Hepatocyte (in vitro differentiated cells): ENCODE results near the gene TOLLIP. TPM values are rescaled to one million over a fixed set of nuclear protein-coding genes. Genes with fewer than 3 reads are reported as not detected.

Source experiments
- DNase-seq: peaks from one replicate; pipeline ENCODE4 v3.0.0-alpha.2; 2016; ENCODE audit warnings: low spot score
- H2AFZ ChIP-seq: fragments of 200-600 bp; sonication (generic); 2 replicates; pipeline ENCODE4 v1.6.0; 2016; ENCODE audit warnings: antibody characterized with exemption, mild to moderate bottlenecking
- H3K27ac ChIP-seq: fragments of 200-600 bp; sonication (generic); 2 replicates; pipeline ENCODE4 v1.5.1; 2016; ENCODE audit warnings: mild to moderate bottlenecking
- H3K27me3 ChIP-seq: fragments of 200-600 bp; sonication (generic); 2 replicates; pipeline ENCODE4 v1.6.1; 2016
- H3K36me3 ChIP-seq: fragments of 200-600 bp; sonication (generic); replicated peaks from 2 replicates; pipeline ENCODE4 v1.5.1; 2016; ENCODE audit warnings: low read depth; ENCODE audit not compliant: insufficient read depth
- H3K4me1 ChIP-seq: fragments of 200-600 bp; sonication (generic); 2 replicates; pipeline ENCODE4 v1.5.1; 2016; ENCODE audit warnings: mild to moderate bottlenecking, moderate library complexity; ENCODE audit not compliant: insufficient read depth
- H3K4me2 ChIP-seq: fragments of 200-600 bp; sonication (generic); 2 replicates; pipeline ENCODE4 v1.6.0; 2016
- H3K4me3 ChIP-seq: fragments of 200-600 bp; sonication (generic); 2 replicates; pipeline ENCODE4 v1.5.1; 2016; ENCODE audit warnings: mild to moderate bottlenecking
- H3K79me2 ChIP-seq: fragments of 200-600 bp; sonication (generic); 2 replicates; pipeline ENCODE4 v1.6.0; 2017; ENCODE audit warnings: mild to moderate bottlenecking
- H3K9me2 ChIP-seq: fragments of 200-600 bp; sonication (generic); replicated peaks from 2 replicates; pipeline ENCODE4 v1.6.0; 2017; ENCODE audit warnings: mild to moderate bottlenecking; ENCODE audit not compliant: insufficient read depth
- H3K9me3 ChIP-seq: fragments of 200-600 bp; sonication (generic); 2 replicates; pipeline ENCODE4 v1.5.1; 2016; ENCODE audit warnings: low read depth, mild to moderate bottlenecking
- H4K20me1 ChIP-seq: fragments of 200-600 bp; sonication (generic); 2 replicates; pipeline ENCODE4 v1.6.0; 2016; ENCODE audit warnings: mild to moderate bottlenecking; ENCODE audit not compliant: insufficient read depth, poor library complexity, severe bottlenecking
- CTCF ChIP-seq: fragments of 200-600 bp; sonication (generic); IDR thresholded peaks from 2 replicates; pipeline ENCODE4 v1.5.1; 2016; ENCODE audit warnings: antibody characterized with exemption, mild to moderate bottlenecking; ENCODE audit not compliant: poor library complexity
- EZH2 ChIP-seq: fragments of 200-600 bp; sonication (generic); IDR thresholded peaks from 2 replicates; pipeline ENCODE4 v1.6.1; 2016; ENCODE audit warnings: antibody characterized with exemption, mild to moderate bottlenecking, borderline replicate concordance
- EZH2phosphoT487 ChIP-seq: fragments of 200-600 bp; sonication (generic); IDR thresholded peaks from one replicate; pipeline ENCODE4 v1.6.1; 2018; ENCODE audit warnings: antibody characterized with exemption, mild to moderate bottlenecking, low read depth, moderate library complexity; ENCODE audit not compliant: unreplicated experiment, severe bottlenecking
- WGBS: methylation state at CpG from one replicate; pipeline ENCODE4 v1.1.6; 2016; ENCODE audit warnings: low lambda C conversion rate; ENCODE audit errors: missing lambda C conversion rate; 5-methylcytosine and 5-hydroxymethylcytosine counted together
- polyA plus RNA-seq: library from polyadenylated mRNA; unstranded; fragments of >200 nt; fragmentation: Nextera tagmentation; extraction: Ambion mirVana; gene quantifications from 2 replicates; pipeline ENCODE4 v1.2.1, GENCODE V29; 2016
- total RNA-seq: library from RNA; depleted of rRNA; stranded (reverse); fragments of >200 nt; gene quantifications from 2 replicates; pipeline ENCODE4 v1.2.3, GENCODE V29; 2014

TOLLIP gene
- total and polyA plus RNA-seq, 2 experiments from 2014 or later: 33.3 to 80.9 TPM

DNA sequence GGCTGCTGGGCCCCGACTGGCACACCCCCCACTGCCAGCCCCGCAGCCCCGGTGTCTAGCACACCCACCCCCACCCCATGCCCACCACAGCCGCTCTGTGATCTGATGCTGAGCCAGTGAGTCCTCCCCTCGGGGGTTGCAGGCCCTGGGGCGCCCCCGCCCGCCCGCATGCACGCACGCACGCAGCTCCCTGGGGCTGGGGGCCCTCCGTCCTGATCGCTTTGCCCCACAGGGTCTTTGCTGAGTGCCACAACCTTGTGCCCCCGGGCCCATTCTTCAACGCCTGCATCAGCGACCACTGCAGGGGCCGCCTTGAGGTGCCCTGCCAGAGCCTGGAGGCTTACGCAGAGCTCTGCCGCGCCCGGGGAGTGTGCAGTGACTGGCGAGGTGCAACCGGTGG lies 54.3 kb downstream of the TOLLIP start:
- no peak for DNase-seq
- Histone ChIP-seq H2AFZ (no peak overlapping the region), H3K36me3 (no peaks in the 10 kb centered on the region), H3K4me2 (no peak overlapping the region), H4K20me1 (no peaks in the 10 kb centered on the region), H3K27me3 (no peaks in the 10 kb centered on the region), H3K4me1 (no peaks in the 10 kb centered on the region), H3K4me3 (no peak overlapping the region), H3K9me3 (no peaks in the 10 kb centered on the region), H3K9me2 (no peaks in the 10 kb centered on the region), H3K79me2 (no peaks in the 10 kb centered on the region), H3K27ac (no peak overlapping the region)
- 93% methylated on average over 20 of the region's 24 CpGs for WGBS
- TF ChIP-seq EZH2 (no peak), CTCF (no peak), EZH2phosphoT487 (no peak)

GRCh38 chr11:1254733-1255132 lies 54.7 kb downstream of the TOLLIP start:
- TF ChIP-seq EZH2 (no peak), CTCF (no peak), EZH2phosphoT487 (no peak)
- 90% methylated on average over 10 of the region's 19 CpGs for WGBS
- H3K36me3 ChIP-seq: no peaks in the 10 kb centered on the region
- no peak overlapping the region for H3K27ac ChIP-seq
- H3K4me2 ChIP-seq: no peak overlapping the region
- H3K9me3 ChIP-seq: no peaks in the 10 kb centered on the region
- H3K9me2 ChIP-seq: no peaks in the 10 kb centered on the region
- no peak overlapping the region for H2AFZ ChIP-seq
- no peak overlapping the region for H3K4me3 ChIP-seq
- H4K20me1 ChIP-seq: no peaks in the 10 kb centered on the region
- no peaks in the 10 kb centered on the region for H3K79me2 ChIP-seq
- H3K4me1 ChIP-seq: no peaks in the 10 kb centered on the region
- no peak for DNase-seq
- H3K27me3 ChIP-seq: no peaks in the 10 kb centered on the region

GRCh38 chr11:1254086-1254648 lies 55.3 kb downstream of the TOLLIP start:
- Histone ChIP-seq H2AFZ (no peak overlapping the region), H3K4me3 (no peak overlapping the region), H3K79me2 (no peaks in the 10 kb centered on the region), H3K9me2 (no peaks in the 10 kb centered on the region), H3K36me3 (no peaks in the 10 kb centered on the region), H3K4me1 (no peaks in the 10 kb centered on the region), H3K27me3 (no peaks in the 10 kb centered on the region), H4K20me1 (no peaks in the 10 kb centered on the region), H3K4me2 (no peak overlapping the region), H3K27ac (no peak overlapping the region), H3K9me3 (no peaks in the 10 kb centered on the region)
- 93% methylated on average over 21 of the region's 22 CpGs for WGBS
- TF ChIP-seq CTCF (no peak), EZH2 (no peak), EZH2phosphoT487 (no peak)
- no peak for DNase-seq

DNA sequence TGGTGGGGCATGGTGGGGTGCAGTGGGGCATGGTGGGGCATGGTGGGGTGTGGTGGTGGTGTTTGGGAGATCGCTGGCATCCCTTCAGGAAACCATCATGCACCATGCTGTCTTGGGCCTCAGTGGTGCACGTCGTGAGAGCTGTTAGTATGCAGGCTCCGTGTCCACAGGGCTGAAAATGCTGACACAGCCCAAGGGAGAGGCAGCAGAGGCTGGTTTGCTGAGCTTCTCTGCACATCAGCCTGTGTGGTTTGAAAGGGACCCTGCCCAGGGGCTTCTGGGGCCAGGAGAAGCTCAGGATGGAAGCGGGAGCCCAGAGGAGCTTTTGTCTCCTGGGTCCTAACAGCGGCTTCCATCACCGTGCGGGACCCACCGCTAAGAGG lies 56.3 kb downstream of the TOLLIP start:
- Histone ChIP-seq H3K4me2 (no peak overlapping the region), H2AFZ (no peak overlapping the region), H3K9me3 (no peaks in the 10 kb centered on the region), H3K4me1 (no peaks in the 10 kb centered on the region), H3K27ac (no peak overlapping the region), H4K20me1 (no peaks in the 10 kb centered on the region), H3K27me3 (no peaks in the 10 kb centered on the region), H3K4me3 (no peak overlapping the region), H3K9me2 (no peaks in the 10 kb centered on the region), H3K79me2 (no peaks in the 10 kb centered on the region), H3K36me3 (no peaks in the 10 kb centered on the region)
- TF ChIP-seq CTCF: no peak
- TF ChIP-seq EZH2: no peak
- no peak for TF ChIP-seq EZH2phosphoT487
- 91% methylated on average over 8 of the region's 9 CpGs for WGBS
- no peak for DNase-seq
